AG04449 (cell line): ENCODE results near the gene MAP1B.

Source experiments
- CTCF ChIA-PET: fragments of 350-600 bp; formaldehyde crosslinking; extraction: SDS; loops from one replicate; lab custom pipeline; 2021; ENCODE audit warnings: antibody characterized with exemption; lab: Yijun Ruan, JAX
- POLR2A ChIA-PET: fragments of 400-600, 350-600 bp; formaldehyde crosslinking; extraction: SDS; loops from one replicate; lab custom pipeline; 2020; ENCODE audit warnings: antibody characterized with exemption, inconsistent platforms; lab: Yijun Ruan, JAX
- DNase-seq: peaks from one replicate; pipeline ENCODE4 v3.0.0-alpha.2; 2010; ENCODE audit warnings: low read depth, low spot score
- H3K4me3 ChIP-seq: 2 replicates; pipeline ENCODE4 v1.5.1; 2011; ENCODE audit warnings: low read depth, mild to moderate bottlenecking, control low read depth, low read length
- CTCF ChIP-seq: IDR thresholded peaks from one replicate; pipeline ENCODE4 v1.5.1; 2011; ENCODE audit warnings: mild to moderate bottlenecking, moderate library complexity, low read length, control low read depth, inconsistent platforms; ENCODE audit not compliant: insufficient read depth; ENCODE audit errors: missing control alignments

MAP1B gene

GRCh38 chr5:72216756-72217155 lies 109.5 kb downstream of the MAP1B start:
- no peak for DNase-seq
- CTCF ChIA-PET = interaction anchor here (1.2 to 1.3 kb wide), 2 partner anchors 9 to 29 kb away, joined by 3 read pairs; no protein-coding TSS in a partner anchor
- no peak for TF ChIP-seq CTCF
- POLR2A ChIA-PET = no interaction called here
- no peak overlapping the region for H3K4me3 ChIP-seq

GRCh38 chr5:72221099-72221498 lies 113.8 kb downstream of the MAP1B start:
- POLR2A ChIA-PET = no interaction called here
- DNase-seq = no peak
- no peak for TF ChIP-seq CTCF
- H3K4me3 ChIP-seq = no peak overlapping the region
- CTCF ChIA-PET = interaction anchor here (0.9 to 1.0 kb wide), 3 partner anchors 11 to 48 kb away, joined by 3 read pairs; no protein-coding TSS in a partner anchor

GRCh38 chr5:72221541-72221940 lies 114.3 kb downstream of the MAP1B start:
- ChIA-PET POLR2A (no interaction called here), CTCF (interaction anchor here (0.9 to 1.1 kb wide), 4 partner anchors 11 to 48 kb away, joined by 3 read pairs; no protein-coding TSS in a partner anchor)
- H3K4me3 ChIP-seq = no peak overlapping the region
- DNase-seq = no peak
- no peak for TF ChIP-seq CTCF

- POLR2A ChIA-PET = no interaction called here
- CTCF ChIA-PET = interaction anchor here (0.7 to 1.1 kb wide), 2 partner anchors 17 to 24 kb away, joined by 3 read pairs; no protein-coding TSS in a partner anchor
Observed at GRCh38 chr5:72222521-72222920, 115.2 kb downstream of the MAP1B start.

GRCh38 chr5:72223371-72223770 lies 116.1 kb downstream of the MAP1B start:
- POLR2A ChIA-PET = no interaction called here
- no peak overlapping the region for H3K4me3 ChIP-seq
- no peak for DNase-seq
- CTCF ChIA-PET = interaction anchor here (1.3 kb wide), 1 partner anchor 57 kb away, joined by 5 read pairs; no protein-coding TSS in a partner anchor
- TF ChIP-seq CTCF = no peak

More at GRCh38 chr5:72222521-72222920, 115.2 kb downstream of the MAP1B start:
- no peak for DNase-seq
- TF ChIP-seq CTCF = no peak
- H3K4me3 ChIP-seq = no peak overlapping the region

- no peak for TF ChIP-seq CTCF
- ChIA-PET POLR2A (no interaction called here), CTCF (interaction anchor here (0.7 to 1.3 kb wide), 4 partner anchors 9 to 64 kb away, joined by 3 read pairs; no protein-coding TSS in a partner anchor)
- peak; percentile 59 for DNase-seq
- H3K4me3 ChIP-seq = no peak overlapping the region
Observed at GRCh38 chr5:72224946-72225463, 117.7 kb downstream of the MAP1B start.
